ENCODE measurements around the gene SDSL. TPM values are rescaled to one million over a fixed set of nuclear protein-coding genes. Genes with fewer than 3 reads are reported as not detected.

Gene SDSL
- total and polyA plus RNA-seq, 2 experiments from 2014 or later, result 6.3 to 14.6 TPM

DNA sequence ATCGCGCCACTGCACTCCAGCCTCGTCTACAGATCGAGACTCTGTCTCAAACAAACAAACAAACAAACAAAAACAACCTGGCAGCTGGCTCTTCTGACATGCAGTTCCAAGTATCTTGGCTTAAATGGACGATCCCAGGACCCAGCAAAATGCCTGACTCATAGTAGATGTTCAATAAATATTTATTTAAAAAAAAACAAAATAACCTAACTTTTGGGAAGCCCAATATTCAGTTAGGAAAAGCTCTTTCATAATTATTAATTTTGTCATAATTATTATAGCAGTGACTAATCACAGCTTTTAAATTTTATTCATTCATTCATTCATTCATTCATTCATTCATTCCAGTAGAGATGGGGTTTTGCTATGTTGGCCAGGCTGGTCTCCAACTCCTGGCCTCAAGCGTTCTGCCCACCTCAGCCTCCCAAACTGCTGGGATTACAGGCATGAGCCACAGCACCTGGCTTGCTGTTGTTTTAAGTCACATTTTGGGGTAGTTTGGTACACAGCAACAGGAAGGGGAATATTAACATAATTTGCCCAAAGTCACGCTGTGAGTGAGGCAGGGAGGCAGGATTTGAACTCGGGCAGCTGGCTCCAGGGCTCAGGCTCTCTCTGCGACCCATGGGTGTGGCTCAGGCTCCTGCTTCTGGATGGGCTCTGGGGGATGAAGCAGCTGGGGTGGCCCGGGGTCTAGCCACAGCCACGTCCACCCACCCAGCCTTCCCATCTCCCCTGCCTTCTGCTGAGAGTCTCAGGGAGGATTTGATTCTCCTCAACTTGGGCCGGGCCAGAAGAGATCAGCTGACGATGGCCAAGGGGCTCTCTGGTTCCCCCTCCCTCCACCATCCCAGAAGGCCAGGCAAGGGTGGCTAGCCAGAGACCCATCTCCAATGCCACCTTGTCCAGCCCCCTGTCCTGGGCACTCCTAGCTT lies 20.8 kb upstream of the SDSL start:
- H3K9ac ChIP-seq, result no peak overlapping the region
- H3K27ac ChIP-seq, result no peak overlapping the region
- in situ Hi-C loops (cut with MboI), result no loop called here
- no peaks in the 10 kb centered on the region for H3K36me3 ChIP-seq (ENCODE audit: low read depth)
- H3K9me3 ChIP-seq (ENCODE audit: low read depth), result no peaks in the 10 kb centered on the region
- no peaks in the 10 kb centered on the region for H3F3A ChIP-seq (ENCODE audit: insufficient read depth)
- H3K4me1 ChIP-seq (ENCODE audit: insufficient read depth), result no peaks in the 10 kb centered on the region
- no peak overlapping the region for H3K4me2 ChIP-seq (ENCODE audit: unreplicated experiment)
- no peaks in the 10 kb centered on the region for H3K79me2 ChIP-seq (ENCODE audit: insufficient read depth)
- no peak for TF ChIP-seq EZH2phosphoT487 (IDR thresholded peaks at IDR 0.05; ENCODE audit: insufficient read depth, low read depth)
- TF ChIP-seq EZH2 (IDR thresholded peaks at IDR 0.05; ENCODE audit: insufficient read depth, poor library complexity, severe bottlenecking), result no peak
- no peak overlapping the region for H2AFZ ChIP-seq
- no peak for DNase-seq
- 61% methylated on average over 12 to 13 of the region's 13 CpGs for WGBS, 2 experiments (ENCODE audit: low coverage in 1 of 2, low lambda C conversion rate in 2 of 2, missing lambda C conversion rate in 2 of 2)
- no peaks in the 10 kb centered on the region for H3K9me2 ChIP-seq (ENCODE audit: insufficient read depth)
- no peaks in the 10 kb centered on the region for H4K20me1 ChIP-seq (ENCODE audit: insufficient read depth)
- no peaks in the 10 kb centered on the region for H3K27me3 ChIP-seq (replicated peaks; ENCODE audit: insufficient read depth)
- H3K4me3 ChIP-seq, result no peak overlapping the region

- H3F3A ChIP-seq (ENCODE audit: insufficient read depth), result no peaks in the 10 kb centered on the region
- no peak overlapping the region for H3K27ac ChIP-seq
- WGBS, 2 experiments (ENCODE audit: low coverage in 1 of 2, low lambda C conversion rate in 2 of 2, missing lambda C conversion rate in 2 of 2), result 88 to 90% methylated on average over 23 of the region's 23 CpGs
- H3K9ac ChIP-seq, result no peak overlapping the region
- no peaks in the 10 kb centered on the region for H3K4me1 ChIP-seq (ENCODE audit: insufficient read depth)
- H3K79me2 ChIP-seq (ENCODE audit: insufficient read depth), result no peaks in the 10 kb centered on the region
- no peaks in the 10 kb centered on the region for H4K20me1 ChIP-seq (ENCODE audit: insufficient read depth)
- H3K27me3 ChIP-seq (replicated peaks; ENCODE audit: insufficient read depth), result no peaks in the 10 kb centered on the region
- no peaks in the 10 kb centered on the region for H3K36me3 ChIP-seq (ENCODE audit: low read depth)
- in situ Hi-C loops (cut with MboI), result no loop called here
- H3K4me2 ChIP-seq (ENCODE audit: unreplicated experiment), result no peak overlapping the region
- TF ChIP-seq EZH2 (IDR thresholded peaks at IDR 0.05; ENCODE audit: insufficient read depth, poor library complexity, severe bottlenecking) (no peak), EZH2phosphoT487 (IDR thresholded peaks at IDR 0.05; ENCODE audit: insufficient read depth, low read depth) (no peak)
- no peak overlapping the region for H3K4me3 ChIP-seq
- DNase-seq, result no peak
- H2AFZ ChIP-seq, result no peak overlapping the region
- no peaks in the 10 kb centered on the region for H3K9me2 ChIP-seq (ENCODE audit: insufficient read depth)
- H3K9me3 ChIP-seq (ENCODE audit: low read depth), result no peaks in the 10 kb centered on the region
These were observed 19.5 kb upstream of the SDSL start for GRCh38 chr12:113402586-113403260.

DNA sequence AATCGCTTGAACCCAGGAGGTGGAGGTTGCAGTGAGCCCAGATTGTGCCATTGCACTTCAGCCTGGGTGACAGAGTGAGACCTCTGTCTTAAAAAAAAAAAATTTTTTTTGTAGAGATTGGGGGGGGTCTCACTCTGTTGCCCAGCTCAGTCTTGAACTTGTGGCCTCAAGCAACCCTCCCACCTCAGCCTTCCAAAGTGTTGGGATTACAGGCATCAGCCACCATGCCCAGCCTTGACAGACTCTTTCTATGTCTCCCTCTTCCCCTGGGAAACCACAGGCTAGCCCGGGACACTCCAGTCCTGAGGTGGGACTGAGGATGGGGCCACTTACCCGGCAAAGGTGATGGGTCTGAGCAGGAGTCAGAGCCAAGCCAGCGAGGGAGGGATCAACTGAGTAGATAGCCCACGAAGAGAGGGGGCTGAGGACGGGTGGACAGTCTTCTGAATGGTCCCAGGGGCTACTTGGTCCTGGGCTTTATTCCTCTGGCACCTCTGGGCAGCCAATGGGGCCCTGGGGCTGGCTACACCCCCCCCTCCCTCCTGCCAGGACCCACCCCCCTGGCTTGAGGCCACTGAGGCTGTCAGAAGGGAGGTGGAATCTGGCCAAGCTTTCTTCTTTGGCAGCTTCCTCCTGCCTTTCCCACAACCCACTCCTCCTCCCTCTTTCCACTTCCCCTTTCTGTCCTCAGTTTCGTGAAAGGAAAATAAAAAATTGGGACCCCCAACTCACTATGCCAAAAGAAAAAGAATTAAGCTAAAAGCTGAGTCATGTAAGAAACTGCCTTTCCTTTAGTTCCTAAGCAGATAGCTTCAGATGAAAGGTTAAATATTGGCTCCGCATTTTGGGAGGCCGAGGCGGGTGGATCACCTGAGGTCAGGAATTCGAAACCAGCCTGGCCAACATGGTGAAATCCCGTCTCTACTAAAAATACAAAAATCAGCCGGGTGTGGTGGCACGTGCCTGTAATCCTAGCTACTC lies 18.5 kb upstream of the SDSL start, which contains the start of gene SDS:
Gene SDS (minus strand): TSS at position 453 of the 981 bp plus-strand sequence. CDS start 4,179 bp downstream, outside the sequence.
- TF ChIP-seq EZH2 (IDR thresholded peaks at IDR 0.05; ENCODE audit: insufficient read depth, poor library complexity, severe bottlenecking) (no peak), EZH2phosphoT487 (IDR thresholded peaks at IDR 0.05; ENCODE audit: insufficient read depth, low read depth) (no peak)

GRCh38 chr12:113405694-113406093 lies 16.5 kb upstream of the SDSL start:
- no peak overlapping the region for H3K27ac ChIP-seq
- in situ Hi-C loops (cut with MboI), result no loop called here
- H3K4me2 ChIP-seq (ENCODE audit: unreplicated experiment), result no peak overlapping the region
- peaks cover 9% of the 10 kb centered on the region; the same call in 1 of the 2 replicates for H3F3A ChIP-seq (ENCODE audit: insufficient read depth)
- no peaks in the 10 kb centered on the region for H3K27me3 ChIP-seq (replicated peaks; ENCODE audit: insufficient read depth)
- no peaks in the 10 kb centered on the region for H3K4me1 ChIP-seq (ENCODE audit: insufficient read depth)
- H3K36me3 ChIP-seq (ENCODE audit: low read depth), result no peaks in the 10 kb centered on the region
- no peak for DNase-seq
- no peaks in the 10 kb centered on the region for H3K9me2 ChIP-seq (ENCODE audit: insufficient read depth)
- no peak overlapping the region for H3K9ac ChIP-seq
- H3K4me3 ChIP-seq, result no peak overlapping the region
- no peaks in the 10 kb centered on the region for H4K20me1 ChIP-seq (ENCODE audit: insufficient read depth)
- H3K9me3 ChIP-seq (ENCODE audit: low read depth), result no peaks in the 10 kb centered on the region
- WGBS, 2 experiments (ENCODE audit: low coverage in 1 of 2, low lambda C conversion rate in 2 of 2, missing lambda C conversion rate in 2 of 2), result 68 to 78% methylated on average over 3 of the region's 3 CpGs
- no peaks in the 10 kb centered on the region for H3K79me2 ChIP-seq (ENCODE audit: insufficient read depth)
- TF ChIP-seq EZH2phosphoT487 (IDR thresholded peaks at IDR 0.05; ENCODE audit: insufficient read depth, low read depth), result no peak
- no peak for TF ChIP-seq EZH2 (IDR thresholded peaks at IDR 0.05; ENCODE audit: insufficient read depth, poor library complexity, severe bottlenecking)
- H2AFZ ChIP-seq, result no peak overlapping the region

More for the DNA sequence above, 18.5 kb upstream of the SDSL start, which contains the start of gene SDS:
- Histone ChIP-seq H3K9me2 (ENCODE audit: insufficient read depth) (no peaks in the 10 kb centered on the region), H3K27me3 (replicated peaks; ENCODE audit: insufficient read depth) (no peaks in the 10 kb centered on the region), H3K4me1 (ENCODE audit: insufficient read depth) (no peaks in the 10 kb centered on the region), H3F3A (ENCODE audit: insufficient read depth) (peaks cover 6% of the 10 kb centered on the region; the same call in 1 of the 2 replicates), H3K9me3 (ENCODE audit: low read depth) (no peaks in the 10 kb centered on the region), H3K4me3 (no peak within 1 kb of the TSS), H3K36me3 (ENCODE audit: low read depth) (no peaks in the 10 kb centered on the region), H3K9ac (no peak within 1 kb of the TSS), H4K20me1 (ENCODE audit: insufficient read depth) (no peaks in the 10 kb centered on the region), H2AFZ (no peak within 1 kb of the TSS), H3K4me2 (ENCODE audit: unreplicated experiment) (no peak within 1 kb of the TSS), H3K27ac (no peak within 1 kb of the TSS), H3K79me2 (ENCODE audit: insufficient read depth) (no peaks in the 10 kb centered on the region)
- in situ Hi-C loops (cut with MboI), result no loop called here
- DNase-seq, result no peak
- WGBS, 2 experiments (ENCODE audit: low coverage in 1 of 2, low lambda C conversion rate in 2 of 2, missing lambda C conversion rate in 2 of 2), result 43 to 47% methylated on average over 14 of the region's 14 CpGs

Measured in GM23248 (cell line).